GM12878 (cell line): ENCODE data around the gene LIPG. TPM values are rescaled to one million over a fixed set of nuclear protein-coding genes. Genes with fewer than 3 reads are reported as not detected.

ENCODE experiments used
- ATAC-seq: fragments of 200-7000 bp; cut with Tn5 transposase; 3 replicates; pipeline ENCODE4 v1.9.1; 2020; ENCODE audit warnings: mild to moderate bottlenecking, moderate library complexity
- BruUV-seq: library from RNA; stranded (reverse); fragments of 400-500 nt; replicated peaks from 2 replicates; lab custom pipeline; 2021; lab: Mats Ljungman, UMichigan
- CTCF ChIA-PET: fragments of 300-600 bp; sonication (Branson Sonifier 250); formaldehyde crosslinking; extraction: SDS; loops from one replicate; lab custom pipeline; 2021; ENCODE audit warnings: inconsistent platforms; lab: Yijun Ruan, JAX
- POLR2A ChIA-PET: fragments of 350-600 bp; formaldehyde crosslinking; extraction: SDS; loops from one replicate; lab custom pipeline; 2021; ENCODE audit warnings: inconsistent platforms; lab: Charles Lee
- RAD21 ChIA-PET: fragments of 300-600 bp; sonication (Branson Sonifier 250); formaldehyde crosslinking; loops from one replicate; lab custom pipeline; 2023; ENCODE audit warnings: antibody characterized with exemption; ENCODE audit not compliant: unreplicated experiment; lab: Charles Lee
- SMC1A ChIA-PET: fragments of 300-600 bp; sonication (Branson Sonifier 250); formaldehyde crosslinking; loops from one replicate; lab custom pipeline; 2023; ENCODE audit not compliant: unreplicated experiment, uncharacterized antibody; lab: Charles Lee
- DNase-seq: peaks from one replicate; pipeline ENCODE4 v3.0.0-alpha.2; 2011; ENCODE audit warnings: low read depth, low spot score
- FAIRE-seq: peaks from 3 replicates; lab custom pipeline; 2011; peaks lifted over from hg19 to GRCh38; lab: Jason Lieb, UNC
- H2AFZ ChIP-seq: 2 replicates; pipeline ENCODE4 v1.6.0; 2011; ENCODE audit warnings: low read depth, low read length, control low read depth; ENCODE audit not compliant: control insufficient read depth
- H3K27ac ChIP-seq: 2 replicates; pipeline ENCODE4 v1.5.1; 2011; ENCODE audit warnings: control low read depth; ENCODE audit not compliant: control insufficient read depth, insufficient read depth
- H3K27me3 ChIP-seq, 2 experiments: replicated peaks in 1 of 2; 2 replicates each; pipeline versions ENCODE4 v1.6.0 to v1.6.1; 2011; ENCODE audit warnings: low read length in 1 of 2; ENCODE audit not compliant: control insufficient read depth in 2 of 2, insufficient read depth in 2 of 2
- H3K36me3 ChIP-seq, 2 experiments: 2 replicates each; pipeline ENCODE4 v1.5.1; 2011; ENCODE audit warnings: low read length in 1 of 2; ENCODE audit not compliant: control insufficient read depth in 2 of 2, insufficient read depth in 2 of 2
- H3K4me1 ChIP-seq: 2 replicates; pipeline ENCODE4 v1.6.1; 2011; ENCODE audit warnings: mild to moderate bottlenecking, low read length, moderate library complexity, mixed read lengths; ENCODE audit not compliant: control insufficient read depth, insufficient read depth
- H3K4me2 ChIP-seq: 2 replicates; pipeline ENCODE4 v1.6.0; 2011; ENCODE audit warnings: control low read depth; ENCODE audit not compliant: control insufficient read depth, insufficient read depth
- H3K4me3 ChIP-seq: fragments of 200-600 bp; sonication (generic); 2 replicates; pipeline ENCODE4 v1.5.1; 2016
- H3K79me2 ChIP-seq: 2 replicates; pipeline ENCODE4 v1.6.0; 2011; ENCODE audit warnings: low read length; ENCODE audit not compliant: control insufficient read depth, insufficient read depth
- H3K9ac ChIP-seq: 2 replicates; pipeline ENCODE4 v1.8.0; 2011; ENCODE audit warnings: low read length, control low read depth, mixed read lengths; ENCODE audit not compliant: control insufficient read depth, insufficient read depth
- H3K9me3 ChIP-seq: replicated peaks from 3 replicates; pipeline ENCODE4 v1.5.1; 2011; ENCODE audit warnings: mild to moderate bottlenecking, low read length; ENCODE audit not compliant: control insufficient read depth, insufficient read depth
- H4K20me1 ChIP-seq: 2 replicates; pipeline ENCODE4 v1.6.0; 2011; ENCODE audit not compliant: control insufficient read depth, insufficient read depth
- CBX3 ChIP-seq: fragments of 200-600 bp; sonication (generic); IDR thresholded peaks from 2 replicates; pipeline ENCODE4 v1.6.1; 2016; ENCODE audit warnings: low read depth, borderline replicate concordance
- SUPT20H ChIP-seq: IDR thresholded peaks from 2 replicates; pipeline ENCODE4 v1.6.1; 2011; ENCODE audit warnings: low read depth, mild to moderate bottlenecking, low read length, moderate library complexity, borderline replicate concordance; ENCODE audit not compliant: control insufficient read depth
- TCF12 ChIP-seq: IDR thresholded peaks from 2 replicates; pipeline ENCODE4 v1.6.1; 2011; ENCODE audit warnings: low read depth, mild to moderate bottlenecking, low read length
- ZNF207 ChIP-seq: fragments of 450-650 bp; IDR thresholded peaks from 2 replicates; pipeline ENCODE4 v1.6.1; 2014; ENCODE audit warnings: antibody characterized with exemption, mild to moderate bottlenecking, borderline replicate concordance
- WGBS: methylation state at CpG from one replicate; pipeline ENCODE4 v1.1.6; 2016; ENCODE audit warnings: low lambda C conversion rate; ENCODE audit not compliant: insufficient replicate concordance, insufficient coverage; ENCODE audit errors: missing lambda C conversion rate; 5-methylcytosine and 5-hydroxymethylcytosine counted together
- in situ Hi-C: fragments of 300-500 bp; cut with MboI; formaldehyde crosslinking; loops from 9 replicates; pipeline ENCODE4 v1.14.3; 2018; ENCODE audit warnings: mixed read lengths
- intact Hi-C: fragments of 100-400 bp; cut with micrococcal nuclease; formaldehyde crosslinking; loops from one replicate; pipeline ENCODE4 v1.14.2; 2022; ENCODE audit not compliant: unreplicated experiment
- polyA plus RNA-seq, 11 experiments: library from polyadenylated mRNA; depleted of rRNA in 4 of 11; unstranded in 6 of 11; stranded (reverse) in 5 of 11; fragments of >200 nt; fragmentation: Nextera tagmentation in 4 of 11; fragmentation: Illumina TruSeq in 1 of 11; extraction: Ambion mirVana in 4 of 11; extraction: Trizol in 1 of 11; gene quantifications; 1 replicate in 1 of 11; 2 replicates in 10 of 11; pipeline versions ENCODE4 v1.2.1 to v1.2.3, GENCODE V29; 2011 to 2016; ENCODE audit warnings: inconsistent platforms in 2 of 11, missing spikeins in 2 of 11, low read depth in 1 of 11
- total RNA-seq, 4 experiments: library from RNA; depleted of rRNA in 3 of 4; stranded (reverse); fragments of >200 nt in 3 of 4; fragmentation: Illumina TruSeq in 1 of 4; extraction: Trizol in 1 of 4; gene quantifications; 2 replicates each; pipeline versions ENCODE4 v1.2.1 to v1.2.3, GENCODE V29; 2013 to 2021
- TF ChIP-seq, protein P1 (sequence below): fragments of 450-650 bp; formaldehyde crosslinking; IDR thresholded peaks from 2 replicates; pipeline ENCODE4 v1.4.0; 2022; ENCODE audit warnings: mild to moderate bottlenecking, moderate library complexity
- TF ChIP-seq, protein P2 (sequence below): IDR thresholded peaks from 2 replicates; pipeline ENCODE4 v1.6.1; 2011; ENCODE audit warnings: low read depth, mild to moderate bottlenecking, low read length, moderate library complexity, borderline replicate concordance; ENCODE audit errors: extremely low read depth

Gene LIPG
- total and polyA plus RNA-seq, 10 of the 15 experiments (the other 5 are each of a cell fraction or from before 2014, with no cell fraction given), result 0.04 to 0.55 (median 0.18) TPM; not detected in 1

GRCh38 chr18:49617865-49618264 is 56.0 kb downstream of the LIPG start:
- Histone ChIP-seq H3K9me3 (no peaks in the 10 kb centered on the region; the same call in 2 of the 3 replicates), H3K4me1 (peaks cover under 1% of the 10 kb centered on the region), H2AFZ (no peak overlapping the region), H3K4me3 (no peak overlapping the region), H3K79me2 (no peaks in the 10 kb centered on the region), H3K36me3 (no peaks in the 10 kb centered on the region), H3K27ac (no peak overlapping the region), H3K4me2 (no peak overlapping the region), H3K9ac (no peak overlapping the region), H4K20me1 (no peaks in the 10 kb centered on the region), H3K27me3 (peaks cover 0 to 2% of the 10 kb centered on the region in 2 experiments; a peak in 1 of 4 replicates)
- FAIRE-seq (no peak), DNase-seq (no peak), ATAC-seq (no peak)
- 0% methylated on average over 2 of the region's 2 CpGs for WGBS
- in situ Hi-C loops, result no loop called here
- SMC1A ChIA-PET, result interaction anchor here (0.7 to 1.1 kb wide), 2 partner anchors 9 to 130 kb away, joined by 3 read pairs; no protein-coding TSS in a partner anchor
- CTCF ChIA-PET, result interaction anchor here (0.7 to 2.1 kb wide), 4 partner anchors 9 to 243 kb away, joined by 3 to 8 read pairs (median 4); no protein-coding TSS in a partner anchor
- POLR2A ChIA-PET, result no interaction called here
- BruUV-seq, result no TSS peak
- RAD21 ChIA-PET, result no interaction called here
- no peak for TF ChIP-seq SUPT20H
- TF ChIP-seq, protein P1, sequence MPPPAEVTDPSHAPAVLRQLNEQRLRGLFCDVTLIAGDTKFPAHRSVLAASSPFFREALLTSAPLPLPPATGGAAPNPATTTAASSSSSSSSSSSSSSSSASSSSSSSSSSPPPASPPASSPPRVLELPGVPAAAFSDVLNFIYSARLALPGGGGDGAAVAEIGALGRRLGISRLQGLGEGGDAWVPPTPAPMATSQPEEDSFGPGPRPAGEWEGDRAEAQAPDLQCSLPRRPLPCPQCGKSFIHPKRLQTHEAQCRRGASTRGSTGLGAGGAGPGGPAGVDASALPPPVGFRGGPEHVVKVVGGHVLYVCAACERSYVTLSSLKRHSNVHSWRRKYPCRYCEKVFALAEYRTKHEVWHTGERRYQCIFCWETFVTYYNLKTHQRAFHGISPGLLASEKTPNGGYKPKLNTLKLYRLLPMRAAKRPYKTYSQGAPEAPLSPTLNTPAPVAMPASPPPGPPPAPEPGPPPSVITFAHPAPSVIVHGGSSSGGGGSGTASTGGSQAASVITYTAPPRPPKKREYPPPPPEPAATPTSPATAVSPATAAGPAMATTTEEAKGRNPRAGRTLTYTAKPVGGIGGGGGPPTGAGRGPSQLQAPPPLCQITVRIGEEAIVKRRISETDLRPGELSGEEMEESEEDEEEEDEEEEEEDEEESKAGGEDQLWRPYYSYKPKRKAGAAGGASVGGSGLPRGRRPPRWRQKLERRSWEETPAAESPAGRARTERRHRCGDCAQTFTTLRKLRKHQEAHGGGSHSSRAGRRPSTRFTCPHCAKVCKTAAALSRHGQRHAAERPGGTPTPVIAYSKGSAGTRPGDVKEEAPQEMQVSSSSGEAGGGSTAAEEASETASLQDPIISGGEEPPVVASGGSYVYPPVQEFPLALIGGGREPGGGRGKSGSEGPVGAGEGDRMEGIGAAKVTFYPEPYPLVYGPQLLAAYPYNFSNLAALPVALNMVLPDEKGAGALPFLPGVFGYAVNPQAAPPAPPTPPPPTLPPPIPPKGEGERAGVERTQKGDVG (CRISPR knock-in tag), result no peak
- TF ChIP-seq TCF12, result no peak
- TF ChIP-seq CBX3, result no peak
- no peak for TF ChIP-seq ZNF207
- TF ChIP-seq, protein P2, sequence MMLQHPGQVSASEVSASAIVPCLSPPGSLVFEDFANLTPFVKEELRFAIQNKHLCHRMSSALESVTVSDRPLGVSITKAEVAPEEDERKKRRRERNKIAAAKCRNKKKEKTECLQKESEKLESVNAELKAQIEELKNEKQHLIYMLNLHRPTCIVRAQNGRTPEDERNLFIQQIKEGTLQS, result no peak
- intact Hi-C loops, result no loop called here
